Measurements from ENCODE around the gene ZNF217. TPM values are rescaled to one million over a fixed set of nuclear protein-coding genes. Genes with fewer than 3 reads are reported as not detected.
A peak's percentile ranks its signal among the peaks of the same experiment; 100 is the strongest.
"Not testable (repeated sequence)": the region's sequence is repeated elsewhere in the genome, so short reads cannot be mapped to it uniquely, and the experiment has no call there.

The ZNF217 gene
- total RNA-seq, 1 donor from 2014 or later: 44.8 TPM

DNA sequence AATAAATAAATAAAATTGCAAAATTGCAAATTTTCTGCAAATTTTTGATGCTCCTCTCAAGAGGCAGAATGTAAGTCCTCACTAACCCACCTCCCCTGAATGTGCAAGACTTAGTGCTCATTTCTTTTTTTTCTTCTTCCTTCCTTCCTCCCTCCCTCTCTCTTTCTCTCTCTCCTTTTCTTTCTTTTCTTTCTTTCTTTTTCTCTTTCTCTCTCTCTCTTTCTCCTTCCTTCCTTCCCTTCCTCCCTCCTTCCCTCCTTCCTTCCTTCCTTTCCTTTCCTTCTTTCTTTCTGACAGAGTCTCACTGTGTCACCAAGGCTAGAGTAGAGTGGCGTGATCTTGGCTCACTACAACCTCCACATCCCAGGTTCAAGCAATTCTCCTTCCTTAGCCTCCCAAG is 60.1 kb downstream of the ZNF217 start:
- H3K27me3 ChIP-seq (ENCODE audit: low read depth): no peaks in the 10 kb centered on the region
- H3K27ac ChIP-seq: no peak overlapping the region
- no peaks in the 10 kb centered on the region for H3K9me3 ChIP-seq
- TF ChIP-seq, protein P1, sequence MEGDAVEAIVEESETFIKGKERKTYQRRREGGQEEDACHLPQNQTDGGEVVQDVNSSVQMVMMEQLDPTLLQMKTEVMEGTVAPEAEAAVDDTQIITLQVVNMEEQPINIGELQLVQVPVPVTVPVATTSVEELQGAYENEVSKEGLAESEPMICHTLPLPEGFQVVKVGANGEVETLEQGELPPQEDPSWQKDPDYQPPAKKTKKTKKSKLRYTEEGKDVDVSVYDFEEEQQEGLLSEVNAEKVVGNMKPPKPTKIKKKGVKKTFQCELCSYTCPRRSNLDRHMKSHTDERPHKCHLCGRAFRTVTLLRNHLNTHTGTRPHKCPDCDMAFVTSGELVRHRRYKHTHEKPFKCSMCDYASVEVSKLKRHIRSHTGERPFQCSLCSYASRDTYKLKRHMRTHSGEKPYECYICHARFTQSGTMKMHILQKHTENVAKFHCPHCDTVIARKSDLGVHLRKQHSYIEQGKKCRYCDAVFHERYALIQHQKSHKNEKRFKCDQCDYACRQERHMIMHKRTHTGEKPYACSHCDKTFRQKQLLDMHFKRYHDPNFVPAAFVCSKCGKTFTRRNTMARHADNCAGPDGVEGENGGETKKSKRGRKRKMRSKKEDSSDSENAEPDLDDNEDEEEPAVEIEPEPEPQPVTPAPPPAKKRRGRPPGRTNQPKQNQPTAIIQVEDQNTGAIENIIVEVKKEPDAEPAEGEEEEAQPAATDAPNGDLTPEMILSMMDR (IDR thresholded peaks at IDR 0.05): no peak
- intact Hi-C loops (cut with DNase I): no loop called here
- no peaks in the 10 kb centered on the region for H3K4me1 ChIP-seq
- H3K36me3 ChIP-seq: no peaks in the 10 kb centered on the region
- no peak for ATAC-seq
- no peak for DNase-seq
- no peak overlapping the region for H3K4me3 ChIP-seq

GRCh38 chr20:53532654-53533312 is 60.9 kb downstream of the ZNF217 start:
- H3K4me1 ChIP-seq; H3K36me3 ChIP-seq; H3K27me3 ChIP-seq (ENCODE audit: low read depth); H3K4me3 ChIP-seq; intact Hi-C loops (cut with DNase I); DNase-seq; H3K27ac ChIP-seq; H3K9me3 ChIP-seq: not testable (repeated sequence)
- peak in 1 of 2 donors; percentile 30 for ATAC-seq

GRCh38 chr20:53530440-53530839 is 63.2 kb downstream of the ZNF217 start:
- Histone ChIP-seq H3K4me1 (no peaks in the 10 kb centered on the region), H3K9me3 (no peaks in the 10 kb centered on the region), H3K4me3 (no peak overlapping the region), H3K36me3 (no peaks in the 10 kb centered on the region), H3K27me3 (ENCODE audit: low read depth) (no peaks in the 10 kb centered on the region), H3K27ac (no peak overlapping the region)
- intact Hi-C loops (cut with DNase I): no loop called here
- TF ChIP-seq, protein P1 (IDR thresholded peaks at IDR 0.05): no peak
- ATAC-seq (no peak), DNase-seq (no peak)

GRCh38 chr20:53529658-53530057 is 64.0 kb downstream of the ZNF217 start:
- no peaks in the 10 kb centered on the region for H3K4me1 ChIP-seq
- TF ChIP-seq, protein P1 (IDR thresholded peaks at IDR 0.05): no peak
- H3K36me3 ChIP-seq: no peaks in the 10 kb centered on the region
- intact Hi-C loops (cut with DNase I): no loop called here
- no peak overlapping the region for H3K27ac ChIP-seq
- ATAC-seq: no peak
- no peak overlapping the region for H3K4me3 ChIP-seq
- no peak for DNase-seq
- H3K9me3 ChIP-seq: no peaks in the 10 kb centered on the region
- no peaks in the 10 kb centered on the region for H3K27me3 ChIP-seq (ENCODE audit: low read depth)

DNA sequence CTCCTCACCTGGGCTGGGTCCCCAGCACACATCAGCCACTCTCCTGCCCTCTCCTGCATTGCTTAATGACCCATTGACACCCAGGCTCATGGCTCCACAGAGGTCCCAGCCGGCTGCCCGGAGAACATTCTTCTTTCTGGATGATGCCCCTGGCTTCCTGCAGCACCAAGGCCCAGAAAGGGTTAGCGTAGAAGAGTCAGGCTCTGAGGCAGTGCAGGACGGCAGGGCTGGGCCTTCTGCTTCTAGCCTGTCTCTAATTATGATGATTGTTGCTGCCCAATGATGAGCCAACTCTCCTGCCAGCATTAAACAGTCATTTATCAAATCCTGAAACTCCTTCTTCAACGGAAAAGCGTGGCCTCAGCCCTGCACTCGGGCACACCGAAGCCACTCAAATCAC is 66.4 kb downstream of the ZNF217 start:
- ATAC-seq: no peak
- DNase-seq: no peak
- intact Hi-C loops (cut with DNase I): no loop called here
- Histone ChIP-seq H3K27ac (no peak overlapping the region), H3K9me3 (no peaks in the 10 kb centered on the region), H3K27me3 (ENCODE audit: low read depth) (no peaks in the 10 kb centered on the region), H3K4me3 (no peak overlapping the region), H3K36me3 (no peaks in the 10 kb centered on the region), H3K4me1 (no peaks in the 10 kb centered on the region)
- TF ChIP-seq, protein P1 (IDR thresholded peaks at IDR 0.05): no peak

GRCh38 chr20:53524589-53525312 is 68.9 kb downstream of the ZNF217 start:
- H3K36me3 ChIP-seq: no peaks in the 10 kb centered on the region
- H3K4me3 ChIP-seq: no peak overlapping the region
- H3K4me1 ChIP-seq: no peaks in the 10 kb centered on the region
- TF ChIP-seq, protein P1 (IDR thresholded peaks at IDR 0.05): no peak
- no peak overlapping the region for H3K27ac ChIP-seq
- DNase-seq (no peak), ATAC-seq (no peak)
- intact Hi-C loops (cut with DNase I): no loop called here
- no peaks in the 10 kb centered on the region for H3K27me3 ChIP-seq (ENCODE audit: low read depth)
- H3K9me3 ChIP-seq: no peaks in the 10 kb centered on the region

DNA sequence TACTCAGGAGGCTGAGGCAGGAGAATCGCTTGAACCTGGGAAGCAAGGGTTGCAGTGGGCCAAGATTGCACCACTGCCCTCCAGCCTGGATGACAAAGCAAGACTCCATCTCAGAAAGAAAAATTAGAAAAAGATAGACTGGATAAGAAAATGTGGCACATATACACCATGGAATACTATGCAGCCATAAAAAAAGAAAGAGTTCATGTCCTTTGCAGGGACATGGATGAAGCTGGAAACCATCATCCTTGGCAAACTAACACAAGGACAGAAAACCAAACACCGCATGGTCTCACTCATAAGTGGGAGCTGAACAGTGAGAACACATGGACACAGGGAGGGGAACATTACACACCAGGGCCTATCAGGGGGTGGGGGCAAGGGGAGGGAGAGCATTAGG is 70.0 kb downstream of the ZNF217 start:
- ATAC-seq; DNase-seq; H3K36me3 ChIP-seq; intact Hi-C loops (cut with DNase I); H3K9me3 ChIP-seq; H3K4me1 ChIP-seq; H3K27ac ChIP-seq; H3K27me3 ChIP-seq (ENCODE audit: low read depth); H3K4me3 ChIP-seq: not testable (repeated sequence)
